Measurements from ENCODE around the gene NMNAT2. TPM values are rescaled to one million over a fixed set of nuclear protein-coding genes. Genes with fewer than 3 reads are reported as not detected.
A peak's percentile ranks its signal among the peaks of the same experiment; 100 is the strongest.

The NMNAT2 gene
- not detected for total RNA-seq

DNA sequence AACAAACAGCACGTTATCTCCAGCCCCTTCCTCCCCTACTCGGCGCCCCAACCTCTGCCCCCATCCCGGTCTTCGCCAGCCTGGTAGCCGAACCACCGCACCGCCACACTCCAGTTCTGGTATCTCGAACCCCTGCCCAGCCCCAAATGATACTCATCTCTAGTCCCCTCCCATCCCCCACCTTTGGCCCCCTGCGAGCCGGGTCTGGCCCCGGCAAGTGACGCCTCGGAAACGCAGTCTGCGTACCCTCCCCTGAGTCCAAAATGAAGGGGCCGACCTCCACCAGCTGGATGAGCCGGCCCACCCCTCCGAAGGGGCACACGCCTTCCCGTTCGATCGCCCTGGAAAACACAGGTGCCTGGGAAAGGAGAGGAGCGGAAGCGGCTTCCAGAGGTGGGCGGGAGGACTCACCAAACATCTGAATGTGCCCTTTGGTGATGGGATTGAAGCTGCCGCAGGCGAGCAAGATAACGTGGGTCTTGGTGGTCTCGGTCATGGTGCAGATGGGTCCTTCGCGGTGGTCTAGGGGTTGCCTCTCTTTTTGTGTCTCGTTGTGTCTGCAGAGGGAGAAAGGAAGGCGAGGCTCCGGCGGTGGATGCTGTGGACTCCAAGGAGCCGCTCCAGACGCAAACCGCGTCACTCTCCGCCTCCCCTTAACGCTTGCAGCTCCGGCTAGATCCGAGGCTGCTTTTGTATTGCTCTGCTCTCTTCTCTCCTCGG is at the start of gene NMNAT2:
Gene NMNAT2, minus strand, starts transcription at position 609 of the 720 bp plus-strand sequence. Its CDS starts 113 bp downstream, at position 496.
- peak; percentile 15 to 29 for ATAC-seq
- Mint-ChIP-seq H3K36me3 (ENCODE audit: insufficient read depth) (no peaks in the 10 kb centered on the region), H3K4me3 (peak within 1 kb of the TSS; percentile 58), H3K27me3 (ENCODE audit: low read depth) (peaks cover 70% of the 10 kb centered on the region), H3K4me1 (ENCODE audit: low read depth) (peaks cover 27% of the 10 kb centered on the region), H3K9me3 (no peaks in the 10 kb centered on the region)
- DNase-seq: no peak

DNA sequence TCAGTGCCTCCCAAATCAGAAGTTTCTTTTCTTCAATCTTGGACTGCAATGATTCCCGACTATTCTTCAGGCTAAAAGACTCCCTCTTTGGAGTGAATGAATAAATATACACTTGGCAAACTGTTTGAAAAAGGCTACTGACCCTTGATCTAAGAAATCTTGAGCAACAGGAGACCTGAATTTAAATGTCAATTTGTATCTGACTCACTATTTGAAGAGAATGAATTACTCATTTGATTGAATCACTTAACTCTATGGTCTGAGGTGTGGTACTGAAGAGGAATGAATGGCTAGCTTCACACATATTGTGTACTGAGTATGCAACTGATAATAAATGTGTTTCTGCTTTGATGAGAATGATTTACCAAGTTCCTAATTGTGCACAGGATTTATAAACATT is 49.5 kb upstream of the NMNAT2 start:
- DNase-seq (no peak), ATAC-seq (no peak)
- peaks cover 14% of the 10 kb centered on the region for H3K27me3 Mint-ChIP-seq (ENCODE audit: low read depth)
- H3K9me3 Mint-ChIP-seq: no peaks in the 10 kb centered on the region
- H3K36me3 Mint-ChIP-seq (ENCODE audit: insufficient read depth): no peaks in the 10 kb centered on the region
- H3K4me3 Mint-ChIP-seq: no peak overlapping the region
- H3K4me1 Mint-ChIP-seq (ENCODE audit: low read depth): peaks cover 21% of the 10 kb centered on the region

DNA sequence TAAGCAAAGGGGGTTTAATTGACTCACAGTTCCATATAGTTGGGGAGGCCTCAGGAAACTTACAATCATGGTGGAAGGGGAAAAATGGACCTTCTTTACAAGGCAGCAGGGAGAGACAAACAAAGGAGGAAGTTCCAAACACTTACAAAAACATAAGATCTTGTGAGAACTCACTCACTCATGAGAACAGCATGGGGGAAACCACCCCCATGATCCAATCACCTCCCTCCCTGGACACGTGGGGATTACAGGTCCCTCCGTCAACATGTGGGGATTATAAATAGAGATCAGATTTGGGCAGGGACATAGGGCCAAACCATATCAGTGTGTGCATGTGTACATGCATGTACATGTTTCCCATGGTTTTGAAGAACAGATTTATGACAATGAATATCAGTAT is 48.6 kb upstream of the NMNAT2 start:
- Mint-ChIP-seq H3K4me1 (ENCODE audit: low read depth) (peaks cover 21% of the 10 kb centered on the region), H3K9me3 (no peaks in the 10 kb centered on the region), H3K36me3 (ENCODE audit: insufficient read depth) (no peaks in the 10 kb centered on the region), H3K27me3 (ENCODE audit: low read depth) (peaks cover 18% of the 10 kb centered on the region), H3K4me3 (no peak overlapping the region)
- DNase-seq (no peak), ATAC-seq (no peak)

DNA sequence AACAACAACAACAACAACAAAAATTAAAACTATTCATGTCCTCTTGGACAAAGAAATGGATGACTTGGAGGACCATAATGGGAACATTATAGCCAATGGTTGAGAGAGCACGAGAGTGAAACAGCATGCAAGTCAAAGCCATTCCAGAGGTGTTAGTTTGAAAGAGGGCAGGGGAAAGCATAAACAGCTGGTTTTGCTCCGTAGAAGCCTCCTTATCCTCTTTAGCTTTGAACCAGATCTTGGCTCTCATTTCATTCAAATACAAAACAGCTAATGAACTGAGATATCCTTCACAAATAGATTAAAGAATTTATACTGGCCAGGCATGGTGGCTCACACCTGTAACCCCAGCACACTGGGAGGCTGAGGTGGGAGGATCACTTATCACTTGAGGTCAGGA is 45.4 kb upstream of the NMNAT2 start:
- Mint-ChIP-seq H3K36me3 (ENCODE audit: insufficient read depth) (no peaks in the 10 kb centered on the region), H3K9me3 (no peaks in the 10 kb centered on the region), H3K4me1 (ENCODE audit: low read depth) (peaks cover 2% of the 10 kb centered on the region), H3K4me3 (no peak overlapping the region), H3K27me3 (ENCODE audit: low read depth) (peaks cover 30% of the 10 kb centered on the region)
- no peak for ATAC-seq
- no peak for DNase-seq

DNA sequence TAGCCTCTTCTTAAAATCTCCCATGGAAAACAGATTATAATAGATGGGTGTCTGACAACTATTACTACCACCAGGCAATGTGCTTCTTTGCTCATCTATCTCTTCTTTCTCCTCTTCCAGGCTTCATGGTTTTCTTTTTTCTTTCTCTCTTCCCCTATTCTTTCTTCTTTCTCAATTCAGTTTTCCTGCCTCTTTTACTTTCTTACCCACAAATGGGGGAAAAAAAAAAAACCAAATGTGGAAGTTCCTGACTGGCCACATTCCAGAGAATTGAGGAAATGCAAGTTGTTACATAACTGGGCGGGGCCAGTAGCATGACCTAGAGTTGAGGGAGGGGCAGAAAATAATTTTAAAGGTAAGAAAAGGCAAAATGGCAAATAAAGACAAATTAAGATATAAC is 43.2 kb upstream of the NMNAT2 start:
- H3K4me3 Mint-ChIP-seq: no peak overlapping the region
- H3K36me3 Mint-ChIP-seq (ENCODE audit: insufficient read depth): no peaks in the 10 kb centered on the region
- DNase-seq (no peak), ATAC-seq (no peak)
- peaks cover 42% of the 10 kb centered on the region for H3K27me3 Mint-ChIP-seq (ENCODE audit: low read depth)
- H3K4me1 Mint-ChIP-seq (ENCODE audit: low read depth): no peaks in the 10 kb centered on the region
- no peaks in the 10 kb centered on the region for H3K9me3 Mint-ChIP-seq

DNA sequence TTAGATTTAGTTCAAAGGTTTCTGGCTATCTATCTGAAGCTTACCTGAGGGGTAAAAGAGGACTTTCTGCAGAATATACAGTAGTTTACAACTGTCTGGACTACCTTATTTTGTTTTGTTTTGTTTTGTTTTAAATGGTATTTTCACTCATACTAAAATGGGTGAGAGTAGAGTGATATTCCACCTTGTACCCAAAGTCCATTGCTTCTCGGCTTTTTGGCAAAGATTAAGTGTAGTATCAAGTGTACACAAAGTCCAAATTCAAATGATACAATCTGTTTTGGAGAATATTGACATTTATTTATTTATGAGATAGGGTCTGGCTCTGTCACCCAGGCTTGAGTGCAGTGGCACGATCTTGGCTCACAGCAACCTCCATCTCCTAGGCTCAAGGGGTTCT is 42.4 kb upstream of the NMNAT2 start:
- Mint-ChIP-seq H3K4me3 (no peak overlapping the region), H3K27me3 (ENCODE audit: low read depth) (peaks cover 50% of the 10 kb centered on the region), H3K4me1 (ENCODE audit: low read depth) (no peaks in the 10 kb centered on the region), H3K9me3 (no peaks in the 10 kb centered on the region), H3K36me3 (ENCODE audit: insufficient read depth) (no peaks in the 10 kb centered on the region)
- ATAC-seq (no peak), DNase-seq (no peak)

DNA sequence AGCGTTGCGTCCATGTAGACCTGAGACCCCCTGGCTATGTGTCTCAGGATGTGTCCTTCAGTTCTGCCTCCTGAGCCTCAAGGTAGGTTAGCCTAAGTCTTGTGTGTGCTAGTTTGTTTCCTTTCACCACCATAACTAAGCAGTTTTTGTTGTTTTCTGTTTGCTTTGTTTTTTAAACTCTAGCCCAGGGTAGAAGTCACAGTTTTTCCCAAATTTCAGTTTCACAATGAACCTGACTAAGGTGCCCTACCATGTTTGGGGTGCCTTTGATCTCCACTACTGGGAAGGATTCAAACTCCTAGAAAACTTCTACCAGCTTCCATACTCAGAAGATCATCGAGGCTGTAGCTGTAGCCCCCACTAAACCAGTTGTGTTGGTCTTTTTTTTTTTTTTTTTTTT is 39.3 kb upstream of the NMNAT2 start:
- ATAC-seq (no peak), DNase-seq (no peak)
- peaks cover 44% of the 10 kb centered on the region for H3K27me3 Mint-ChIP-seq (ENCODE audit: low read depth)
- H3K4me1 Mint-ChIP-seq (ENCODE audit: low read depth): no peaks in the 10 kb centered on the region
- no peaks in the 10 kb centered on the region for H3K36me3 Mint-ChIP-seq (ENCODE audit: insufficient read depth)
- no peak overlapping the region for H3K4me3 Mint-ChIP-seq
- H3K9me3 Mint-ChIP-seq: no peaks in the 10 kb centered on the region

DNA sequence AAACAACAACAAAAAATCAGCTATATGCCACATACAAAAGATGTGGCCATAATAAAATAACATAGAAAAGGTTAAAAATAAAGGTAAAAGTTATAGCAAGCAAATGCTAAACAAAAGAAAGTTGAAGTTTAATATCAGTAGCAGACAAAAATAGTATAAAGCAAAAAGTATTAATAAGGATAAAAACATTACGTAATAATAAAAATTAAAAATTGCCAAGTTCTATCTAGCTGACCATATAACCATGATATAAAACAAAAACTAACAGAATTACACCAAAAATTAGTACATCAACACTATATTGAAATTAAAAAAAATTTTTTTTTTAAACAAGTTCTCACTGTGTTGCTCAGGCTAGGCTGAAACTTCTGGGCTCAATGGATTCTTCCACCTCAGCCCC is 38.6 kb upstream of the NMNAT2 start:
- no peaks in the 10 kb centered on the region for H3K9me3 Mint-ChIP-seq
- peaks cover 44% of the 10 kb centered on the region for H3K27me3 Mint-ChIP-seq (ENCODE audit: low read depth)
- no peak overlapping the region for H3K4me3 Mint-ChIP-seq
- no peaks in the 10 kb centered on the region for H3K36me3 Mint-ChIP-seq (ENCODE audit: insufficient read depth)
- ATAC-seq (no peak), DNase-seq (no peak)
- H3K4me1 Mint-ChIP-seq (ENCODE audit: low read depth): no peaks in the 10 kb centered on the region

DNA sequence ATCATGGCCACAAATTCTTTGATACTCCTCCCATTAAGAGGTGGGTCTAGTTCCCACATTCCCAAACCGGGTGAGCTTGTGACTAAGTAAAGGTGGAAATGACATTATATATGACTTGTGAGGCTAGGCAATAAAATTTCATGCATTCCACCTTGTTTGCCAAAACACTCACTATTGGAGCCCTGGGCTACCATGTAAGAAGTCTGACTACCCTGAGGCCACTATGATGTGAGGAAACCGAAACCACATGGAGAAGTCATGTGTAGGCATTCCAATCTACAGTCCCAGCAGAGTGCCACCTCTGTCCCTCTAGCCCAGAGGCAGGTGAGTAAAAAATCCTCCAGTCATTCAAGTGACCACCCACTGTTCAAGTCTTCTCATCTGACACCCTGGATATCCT is 36.2 kb upstream of the NMNAT2 start:
- no peaks in the 10 kb centered on the region for H3K9me3 Mint-ChIP-seq
- H3K4me1 Mint-ChIP-seq (ENCODE audit: low read depth): no peaks in the 10 kb centered on the region
- H3K4me3 Mint-ChIP-seq: no peak overlapping the region
- H3K36me3 Mint-ChIP-seq (ENCODE audit: insufficient read depth): no peaks in the 10 kb centered on the region
- no peak for ATAC-seq
- no peak for DNase-seq
- H3K27me3 Mint-ChIP-seq (ENCODE audit: low read depth): peaks cover 35% of the 10 kb centered on the region

DNA sequence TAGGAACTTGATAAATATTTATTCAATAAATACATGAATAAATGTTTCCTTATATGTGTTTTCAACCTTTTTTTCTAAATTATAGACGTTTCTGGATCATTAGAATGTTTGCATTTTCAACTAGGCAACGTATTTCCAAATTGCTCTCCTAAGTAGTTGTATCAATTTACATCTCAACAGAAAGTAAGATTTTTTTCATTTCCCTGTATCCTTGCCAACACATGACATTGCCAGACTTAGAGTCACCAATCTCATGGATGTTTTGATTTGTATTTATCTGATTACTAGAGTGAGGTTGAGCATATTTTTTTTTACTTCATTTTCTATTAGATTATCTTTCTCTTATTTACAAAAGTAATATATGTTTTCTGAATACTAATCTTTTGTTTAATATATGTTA is 31.9 kb upstream of the NMNAT2 start:
- no peaks in the 10 kb centered on the region for H3K4me1 Mint-ChIP-seq (ENCODE audit: low read depth)
- H3K36me3 Mint-ChIP-seq (ENCODE audit: insufficient read depth): no peaks in the 10 kb centered on the region

DNA sequence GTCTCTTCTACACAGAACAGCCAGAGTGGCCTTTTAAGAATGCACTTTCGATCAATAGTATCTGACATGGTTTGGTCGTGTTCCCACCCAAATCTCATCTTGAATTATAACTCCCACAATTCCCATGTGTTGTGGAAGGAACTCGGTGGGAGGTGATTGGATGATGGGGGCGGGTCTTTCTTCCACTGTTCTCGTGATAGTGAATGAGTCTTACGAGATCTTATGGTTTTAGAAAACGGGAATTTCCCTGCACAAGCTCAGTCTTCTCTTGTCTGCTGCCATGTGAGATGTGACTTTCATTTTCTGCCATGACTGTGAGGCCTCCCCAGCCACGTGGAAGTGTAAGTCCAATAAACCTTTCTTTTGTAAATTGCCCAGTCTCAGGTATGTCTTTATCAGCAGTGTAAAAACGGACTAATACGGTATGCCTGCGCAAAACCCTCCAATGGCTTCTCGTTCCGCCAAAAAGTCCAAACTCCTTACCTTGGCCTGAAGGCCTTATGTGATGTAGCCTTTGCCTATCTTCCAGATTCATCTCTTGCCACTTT is 31.1 kb upstream of the NMNAT2 start:
- no peak overlapping the region for H3K4me3 Mint-ChIP-seq
- no peaks in the 10 kb centered on the region for H3K36me3 Mint-ChIP-seq (ENCODE audit: insufficient read depth)
- no peaks in the 10 kb centered on the region for H3K4me1 Mint-ChIP-seq (ENCODE audit: low read depth)
- ATAC-seq: no peak
- H3K9me3 Mint-ChIP-seq: no peaks in the 10 kb centered on the region
- DNase-seq: no peak
- peaks cover 5% of the 10 kb centered on the region for H3K27me3 Mint-ChIP-seq (ENCODE audit: low read depth)

More for the DNA sequence above, 31.9 kb upstream of the NMNAT2 start:
- DNase-seq (no peak), ATAC-seq (no peak)
- no peaks in the 10 kb centered on the region for H3K9me3 Mint-ChIP-seq
- H3K27me3 Mint-ChIP-seq (ENCODE audit: low read depth): peaks cover 12% of the 10 kb centered on the region
- no peak overlapping the region for H3K4me3 Mint-ChIP-seq

DNA sequence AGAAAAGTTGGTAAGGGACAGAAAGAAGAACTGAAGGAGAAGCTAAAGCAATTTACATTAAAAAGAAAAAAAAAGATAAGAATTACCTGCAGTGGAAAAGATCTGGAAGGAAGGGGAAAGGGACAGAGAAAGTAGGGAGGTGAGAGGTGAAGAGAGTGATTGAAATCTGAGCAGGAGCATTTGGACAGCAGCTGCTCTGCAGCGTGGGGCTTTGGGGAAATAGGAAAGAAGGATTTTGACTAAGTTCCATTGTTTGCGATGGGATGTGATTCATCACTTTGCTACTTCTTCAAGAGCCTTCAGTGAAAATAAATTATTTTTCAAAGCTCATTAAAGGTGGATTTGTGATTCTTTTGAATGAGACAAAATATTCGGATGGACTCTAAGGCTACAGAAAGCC is 26.1 kb upstream of the NMNAT2 start:
- ATAC-seq (no peak), DNase-seq (no peak)
- no peaks in the 10 kb centered on the region for H3K9me3 Mint-ChIP-seq
- peaks cover 2% of the 10 kb centered on the region for H3K27me3 Mint-ChIP-seq (ENCODE audit: low read depth)
- H3K4me3 Mint-ChIP-seq: no peak overlapping the region
- H3K4me1 Mint-ChIP-seq (ENCODE audit: low read depth): no peaks in the 10 kb centered on the region
- H3K36me3 Mint-ChIP-seq (ENCODE audit: insufficient read depth): no peaks in the 10 kb centered on the region

DNA sequence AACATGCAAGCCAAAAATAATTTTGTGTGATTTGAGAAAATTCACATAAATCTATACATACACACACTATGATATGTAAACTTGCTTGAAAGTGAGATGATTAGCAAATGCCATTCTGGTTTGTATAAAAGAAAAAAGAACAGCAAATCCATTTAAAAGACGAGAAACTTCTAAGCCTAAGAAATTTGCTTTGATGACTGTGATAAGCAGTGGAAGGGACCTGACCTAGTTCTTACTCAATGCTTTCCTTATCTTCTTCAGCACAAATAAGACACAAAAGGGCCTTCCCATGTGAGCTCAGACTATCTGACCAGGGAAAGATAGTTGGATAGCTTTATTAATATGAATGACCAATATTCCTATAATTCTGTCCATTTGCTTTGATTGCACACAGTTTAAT is 25.3 kb upstream of the NMNAT2 start:
- H3K9me3 Mint-ChIP-seq: no peaks in the 10 kb centered on the region
- H3K4me1 Mint-ChIP-seq (ENCODE audit: low read depth): no peaks in the 10 kb centered on the region
- peaks cover 2% of the 10 kb centered on the region for H3K27me3 Mint-ChIP-seq (ENCODE audit: low read depth)
- ATAC-seq (no peak), DNase-seq (no peak)
- no peaks in the 10 kb centered on the region for H3K36me3 Mint-ChIP-seq (ENCODE audit: insufficient read depth)
- H3K4me3 Mint-ChIP-seq: no peak overlapping the region

DNA sequence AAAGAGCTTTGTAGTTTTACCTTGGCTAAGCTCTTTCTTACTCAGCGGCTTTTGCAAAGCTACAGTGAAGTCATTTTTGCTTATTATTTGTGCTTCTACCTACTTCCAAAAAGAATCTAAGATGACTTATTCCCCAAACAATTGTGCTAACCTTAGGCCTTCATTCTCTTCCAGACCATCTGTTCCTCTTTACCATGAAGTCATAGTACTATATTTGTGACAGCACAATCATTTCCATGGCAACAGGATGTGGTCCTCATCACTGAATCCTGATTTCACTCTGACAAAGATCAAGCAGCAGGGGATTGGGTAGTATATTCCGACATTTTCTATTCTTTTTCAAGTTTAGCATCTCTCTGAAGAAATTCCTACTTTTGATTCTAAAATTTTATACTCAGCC is 24.8 kb upstream of the NMNAT2 start:
- no peaks in the 10 kb centered on the region for H3K4me1 Mint-ChIP-seq (ENCODE audit: low read depth)
- DNase-seq: no peak
- H3K36me3 Mint-ChIP-seq (ENCODE audit: insufficient read depth): no peaks in the 10 kb centered on the region
- ATAC-seq: no peak
- peaks cover 2% of the 10 kb centered on the region for H3K27me3 Mint-ChIP-seq (ENCODE audit: low read depth)
- no peak overlapping the region for H3K4me3 Mint-ChIP-seq
- no peaks in the 10 kb centered on the region for H3K9me3 Mint-ChIP-seq

DNA sequence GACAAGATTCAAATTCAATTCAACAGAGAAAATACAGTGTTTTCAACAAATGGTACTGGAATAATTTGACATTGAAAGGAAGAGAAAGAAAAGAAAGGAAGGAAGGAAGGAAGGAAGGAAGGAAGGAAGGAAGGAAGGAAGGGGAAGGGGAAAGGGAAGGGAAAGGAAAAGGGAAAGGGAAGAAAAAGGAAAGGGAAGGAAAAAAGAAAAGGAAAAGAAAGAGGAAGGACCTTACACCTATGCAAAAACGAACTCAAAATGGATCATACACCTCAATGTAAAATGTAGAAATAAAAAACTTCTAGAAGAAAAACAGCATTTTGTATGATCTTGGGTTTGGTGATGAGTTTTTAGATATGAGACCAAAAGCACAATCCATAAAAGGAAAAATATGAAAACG is 19.9 kb upstream of the NMNAT2 start:
- no peak for ATAC-seq
- no peak for DNase-seq
- Mint-ChIP-seq H3K4me1 (ENCODE audit: low read depth) (no peaks in the 10 kb centered on the region), H3K4me3 (no peak overlapping the region), H3K27me3 (ENCODE audit: low read depth) (peaks cover 9% of the 10 kb centered on the region), H3K36me3 (ENCODE audit: insufficient read depth) (no peaks in the 10 kb centered on the region), H3K9me3 (no peaks in the 10 kb centered on the region)

All from activated T-cell treated with anti-CD3 and anti-CD28 coated beads, Interleukin-2, amount 50 U/mL, for 4 hours (primary cell).